Embryonic facial prominence (tissue), 1 donor: ENCODE measurements around the gene PDZD7.

Experiments
- DNase-seq: peaks from one replicate; pipeline ENCODE4 v3.0.0-alpha.2; 2016; ENCODE audit errors: extremely low spot score

PDZD7 gene

DNA sequence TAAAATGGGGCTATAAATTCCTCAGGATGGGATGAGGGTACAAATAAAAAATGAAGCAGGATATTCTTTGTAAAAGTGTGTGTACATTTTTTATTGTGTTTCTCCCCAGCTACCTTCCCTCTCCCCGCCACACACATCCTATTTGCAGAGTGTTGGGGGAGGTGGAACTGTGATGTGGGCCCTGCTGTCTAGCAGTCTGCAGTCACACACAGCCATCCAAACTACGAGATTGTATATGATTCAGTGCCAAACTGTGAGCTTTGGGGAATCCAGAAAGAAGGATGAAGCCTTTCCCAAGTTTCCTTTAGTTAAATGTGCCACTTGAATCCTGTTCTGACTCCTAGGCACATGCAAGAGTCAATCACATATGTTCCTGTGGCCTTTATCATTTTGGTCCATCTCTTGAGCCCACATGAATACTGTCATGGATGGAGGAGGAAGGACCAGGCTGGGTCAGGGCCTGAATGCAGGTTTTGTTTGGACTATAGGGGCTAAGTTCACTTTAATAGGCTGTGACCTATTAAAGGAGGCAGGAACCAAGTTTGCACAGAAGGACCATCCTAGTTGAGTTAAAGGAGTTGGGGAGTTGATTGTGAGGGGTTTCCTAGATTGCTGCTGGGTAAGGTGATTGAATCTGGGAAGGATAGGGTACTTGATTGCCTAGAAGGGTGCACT, 62.7 kb downstream of the PDZD7 start:
- DNase-seq = no peak

DNA sequence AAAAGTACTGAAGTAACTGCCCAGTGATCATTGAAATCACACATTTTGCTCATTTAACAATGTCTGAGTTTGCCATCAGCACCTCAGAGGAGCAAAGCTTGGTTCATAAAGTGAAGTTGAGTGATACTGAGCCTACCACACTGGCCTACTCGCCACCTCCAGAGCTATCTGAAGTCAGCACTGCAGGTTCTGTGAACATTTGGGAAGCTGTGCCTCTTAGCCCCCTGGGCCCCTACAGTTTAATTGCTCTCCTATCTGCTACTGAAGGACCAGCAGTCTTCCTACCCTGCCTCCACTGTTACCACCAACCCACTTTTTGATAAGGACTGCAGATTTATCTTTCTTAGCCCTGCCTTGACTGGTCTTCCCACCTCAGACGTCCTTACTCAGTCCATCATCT, 63.6 kb downstream of the PDZD7 start:
- DNase-seq = no peak

DNA sequence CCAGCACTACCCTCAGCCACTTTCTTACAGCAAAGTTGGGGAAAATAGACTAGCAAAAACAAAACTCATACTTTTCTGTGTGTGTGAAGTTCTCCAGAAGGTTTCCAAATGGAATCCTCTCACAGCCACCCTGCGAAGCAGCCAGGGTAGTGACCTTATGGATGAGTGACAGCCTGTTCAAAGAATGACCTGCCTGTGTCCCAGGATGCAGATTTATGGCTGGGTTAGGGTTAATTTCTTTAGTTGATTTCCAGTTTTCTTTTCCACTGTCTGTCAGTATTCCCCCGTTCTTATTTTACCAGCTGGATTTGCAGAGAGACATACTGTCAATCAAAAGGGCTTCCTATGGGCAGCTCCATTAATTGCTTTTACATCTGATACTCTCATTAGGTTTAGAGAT, 64.0 kb downstream of the PDZD7 start:
- no peak for DNase-seq

DNA sequence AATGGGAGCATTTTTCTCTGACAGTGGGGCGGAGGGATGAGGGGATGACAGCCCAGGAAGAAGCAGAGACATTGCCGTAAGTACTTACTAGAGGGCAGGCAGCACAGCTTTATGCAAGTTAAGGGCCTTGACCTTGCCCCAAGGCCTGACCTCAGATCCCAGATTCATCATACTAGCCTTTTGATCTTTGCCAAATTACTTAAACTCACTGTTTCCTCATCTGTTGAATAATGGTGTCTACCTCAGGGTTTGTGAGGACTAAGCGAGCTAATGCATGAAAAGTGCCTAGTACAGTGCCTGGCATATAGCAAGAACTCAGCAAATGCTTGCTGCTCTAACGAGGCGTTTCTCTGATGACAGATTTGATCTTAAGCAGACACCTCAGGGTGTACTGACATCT, 65.1 kb downstream of the PDZD7 start:
- no peak for DNase-seq

DNA sequence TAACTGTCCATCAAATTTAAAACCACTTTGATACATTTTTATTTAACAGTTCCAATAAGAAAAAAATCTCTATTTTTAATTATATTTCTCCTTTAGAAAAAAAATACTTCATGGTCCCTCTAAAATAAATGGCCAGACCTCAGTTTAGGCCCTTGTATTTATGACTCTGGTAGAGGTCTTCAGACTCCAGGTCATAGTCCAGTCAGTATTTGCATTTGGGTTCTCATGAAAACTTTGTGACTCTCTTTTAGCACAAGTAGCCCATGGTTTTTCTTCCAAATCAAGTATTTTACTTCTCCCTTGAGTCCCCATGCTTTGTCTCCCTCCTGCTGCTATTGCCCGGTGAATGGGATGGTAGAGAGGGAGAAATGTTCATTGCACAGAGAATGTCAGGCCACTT, 67.1 kb downstream of the PDZD7 start:
- no peak for DNase-seq

DNA sequence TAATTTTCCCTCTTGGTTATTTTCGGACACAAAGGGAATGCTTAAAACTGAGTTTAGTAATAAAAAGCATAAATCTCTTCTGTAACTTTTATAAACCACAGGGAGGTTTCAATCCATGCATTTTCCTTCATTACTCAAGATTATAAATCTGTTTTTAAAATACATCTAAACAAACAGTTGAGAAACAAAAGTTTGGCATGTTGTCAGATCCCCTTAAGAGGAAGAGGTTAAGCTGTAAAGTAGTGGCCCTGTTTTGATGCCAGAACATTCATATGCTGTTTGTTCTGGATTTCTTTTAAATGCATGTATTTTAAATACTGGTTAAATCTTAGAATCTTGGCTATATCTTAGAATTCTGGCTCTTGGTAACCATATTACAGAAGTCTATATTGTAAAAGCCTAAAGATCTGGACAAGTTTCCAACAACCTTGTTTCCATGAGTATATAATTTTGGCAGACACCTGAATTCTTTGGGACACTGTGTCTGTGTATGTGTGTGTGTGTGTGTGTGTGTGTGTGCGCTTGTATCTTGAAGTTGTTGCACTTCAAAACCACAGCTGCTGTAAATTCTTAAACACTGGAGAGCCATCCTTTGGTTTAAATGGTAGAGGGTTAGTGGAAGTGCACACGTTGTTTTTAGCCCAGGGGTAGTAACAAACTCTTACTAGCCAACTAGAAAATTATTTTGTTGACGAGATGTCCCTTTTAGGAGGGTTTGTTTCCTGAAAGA, 68.4 kb downstream of the PDZD7 start:
- DNase-seq = no peak

DNA sequence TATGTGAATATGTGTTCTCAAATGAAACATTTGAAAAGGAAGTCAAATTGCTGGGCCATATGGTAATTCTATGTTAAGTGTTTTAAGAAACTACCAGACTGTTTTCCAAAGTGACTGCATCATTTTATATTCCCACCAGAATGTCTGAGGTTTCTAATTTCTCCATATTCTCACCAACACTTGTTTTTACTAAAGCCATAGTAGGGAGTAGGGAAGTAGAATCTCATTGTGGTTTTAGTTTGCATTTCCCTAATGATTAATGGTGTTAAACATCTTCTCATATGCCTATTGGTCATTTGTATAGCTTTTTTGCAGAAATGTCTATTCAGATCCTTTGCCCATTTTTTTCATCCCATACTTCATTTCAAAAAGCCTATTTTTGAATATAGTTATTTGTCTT, 70.7 kb downstream of the PDZD7 start:
- no peak for DNase-seq
